NCI-H1048 (cell line): Measurements from ENCODE around the gene POGK.
"Not testable (repeated sequence)": the region's sequence is repeated elsewhere in the genome, so short reads cannot be mapped to it uniquely, and the experiment has no call there.

Experiments
- DNase-seq: peaks from one replicate; lab custom pipeline; 2025; lab: John Stamatoyannopoulos, UW

POGK gene

GRCh38 chr1:166838766-166839599, at the start of gene POGK:
Gene POGK (plus strand): TSS chr1:166839475. CDS start chr1:166840957, 1,482 bp downstream.
- DNase-seq: peak; percentile 78

- DNase-seq: no peak
Observed at GRCh38 chr1:166796620-166797236, 42.5 kb upstream of the POGK start.

GRCh38 chr1:166808952-166809351, 30.3 kb upstream of the POGK start:
- DNase-seq: no peak

GRCh38 chr1:166811691-166812090, 27.6 kb upstream of the POGK start:
- no peak for DNase-seq

GRCh38 chr1:166813508-166814223, 25.6 kb upstream of the POGK start:
- DNase-seq: no peak

- no peak for DNase-seq
Observed at GRCh38 chr1:166814611-166815010, 24.7 kb upstream of the POGK start.

GRCh38 chr1:166819974-166820373, 19.3 kb upstream of the POGK start:
- no peak for DNase-seq

GRCh38 chr1:166822385-166822784, 16.9 kb upstream of the POGK start:
- no peak for DNase-seq

GRCh38 chr1:166827426-166827825, 11.8 kb upstream of the POGK start:
- DNase-seq: no peak

GRCh38 chr1:166829762-166830161, 9.5 kb upstream of the POGK start:
- not testable (repeated sequence) for DNase-seq

GRCh38 chr1:166836733-166837132, 2.5 kb upstream of the POGK start:
- DNase-seq: no peak

GRCh38 chr1:166839600-166840308, 479 bp downstream of the POGK start:
- no peak for DNase-seq

- no peak for DNase-seq
Observed at GRCh38 chr1:166840309-166841274, 1.3 kb downstream of the POGK start.

- no peak for DNase-seq
Observed at GRCh38 chr1:166843322-166843721, 4.0 kb downstream of the POGK start.

GRCh38 chr1:166843769-166844596, 4.7 kb downstream of the POGK start:
- DNase-seq: no peak

- DNase-seq: no peak
Observed at GRCh38 chr1:166844791-166845190, 5.5 kb downstream of the POGK start.

GRCh38 chr1:166848193-166848592, 8.9 kb downstream of the POGK start:
- no peak for DNase-seq

GRCh38 chr1:166849135-166849534, 9.9 kb downstream of the POGK start:
- no peak for DNase-seq

GRCh38 chr1:166852918-166853317, 13.6 kb downstream of the POGK start:
- no peak for DNase-seq

- no peak for DNase-seq
Observed at GRCh38 chr1:166855558-166855957, 16.3 kb downstream of the POGK start.
